DND-41 (cell line): ENCODE results near the gene TBC1D1.

ENCODE experiments used
- CTCF ChIP-seq: IDR thresholded peaks from 2 replicates; pipeline ENCODE4 v1.5.1; 2012; ENCODE audit warnings: borderline replicate concordance, low read length, moderate library complexity, mild to moderate bottlenecking; ENCODE audit not compliant: poor library complexity, severe bottlenecking; ENCODE audit errors: extremely low read depth
- EZH2 ChIP-seq: IDR thresholded peaks from 3 replicates; pipeline ENCODE4 v1.6.1; 2012; ENCODE audit warnings: borderline replicate concordance, low read depth, mild to moderate bottlenecking, moderate library complexity, low read length, inconsistent platforms; ENCODE audit not compliant: severe bottlenecking

- TF ChIP-seq CTCF (no peak), EZH2 (no peak)
Measured at GRCh38 chr4:37844204-37844603, 46.7 kb upstream of the TBC1D1 start.
